Stimulated activated CD4-positive, alpha-beta T cell treated with anti-CD3 and anti-CD28 coated beads, Interleukin-2, amount 100 ng/mL, for 48 hours (primary cell): ENCODE measurements around the gene NR2F6.

Source experiments
- DNase-seq, 2 donors: peaks; one replicate each; pipeline ENCODE4 v3.0.0-alpha.2; 2020

Gene NR2F6

GRCh38 chr19:17237747-17238706 is 7.7 kb downstream of the NR2F6 start:
- no peak for DNase-seq

GRCh38 chr19:17236811-17237543 is 8.7 kb downstream of the NR2F6 start:
- no peak for DNase-seq

- no peak for DNase-seq
These were observed 9.5 kb downstream of the NR2F6 start for GRCh38 chr19:17235971-17236777.

GRCh38 chr19:17235300-17235970 is 10.3 kb downstream of the NR2F6 start:
- peak; percentile 58 to 63 for DNase-seq

GRCh38 chr19:17234911-17235299 is 10.8 kb downstream of the NR2F6 start:
- DNase-seq, result peak; percentile 65 to 66

- DNase-seq, result no peak
These were observed 13.5 kb downstream of the NR2F6 start for GRCh38 chr19:17232258-17232657.

GRCh38 chr19:17229890-17230289 is 15.8 kb downstream of the NR2F6 start:
- no peak for DNase-seq

- no peak for DNase-seq
These were observed 17.8 kb downstream of the NR2F6 start for GRCh38 chr19:17227798-17228367.

- peak; percentile 94 for DNase-seq
These were observed 19.5 kb downstream of the NR2F6 start, which contains the start of gene OCEL1 for GRCh38 chr19:17226002-17226933. TSS of gene OCEL1 (plus strand) at chr19:17226226. CDS start at chr19:17226248, 22 bp downstream.

GRCh38 chr19:17225053-17225452 is 20.7 kb downstream of the NR2F6 start:
- no peak for DNase-seq

- no peak for DNase-seq
These were observed 25.4 kb downstream of the NR2F6 start for GRCh38 chr19:17220207-17220758.

GRCh38 chr19:17219286-17219685 is 26.4 kb downstream of the NR2F6 start:
- DNase-seq, result no peak

GRCh38 chr19:17216058-17216670 is 29.6 kb downstream of the NR2F6 start:
- DNase-seq, result no peak

- DNase-seq, result peak; percentile 77
These were observed 30.4 kb downstream of the NR2F6 start, which contains the start of gene USE1 for GRCh38 chr19:17215127-17215971. TSS of gene USE1 (plus strand) at chr19:17215357. CDS start at chr19:17215406, 49 bp downstream.

- DNase-seq, result no peak
These were observed 31.1 kb downstream of the NR2F6 start for GRCh38 chr19:17214508-17215126.

GRCh38 chr19:17213334-17213733 is 32.4 kb downstream of the NR2F6 start:
- DNase-seq, result no peak

- no peak for DNase-seq
These were observed 33.9 kb downstream of the NR2F6 start for GRCh38 chr19:17211547-17212446.
